ENCODE measurements around the gene PTPRK.

Gene PTPRK

GRCh38 chr6:128528241-128528640, 7.8 kb upstream of the PTPRK start:
- Mint-ChIP-seq H3K27ac (no peak overlapping the region), H3K4me1 (no peaks in the 10 kb centered on the region), H3K9me3 (no peaks in the 10 kb centered on the region), H3K4me3 (no peak overlapping the region), H3K27me3 (ENCODE audit: low read depth) (no peaks in the 10 kb centered on the region), H3K36me3 (ENCODE audit: low read depth) (no peaks in the 10 kb centered on the region)
- no peak for TF ChIP-seq CTCF (IDR thresholded peaks at IDR 0.05; ENCODE audit: unreplicated experiment in 3 of 3)

- H3K4me3 Mint-ChIP-seq = no peak overlapping the region
Observed at GRCh38 chr6:128527375-128527774, 7.0 kb upstream of the PTPRK start.

DNA sequence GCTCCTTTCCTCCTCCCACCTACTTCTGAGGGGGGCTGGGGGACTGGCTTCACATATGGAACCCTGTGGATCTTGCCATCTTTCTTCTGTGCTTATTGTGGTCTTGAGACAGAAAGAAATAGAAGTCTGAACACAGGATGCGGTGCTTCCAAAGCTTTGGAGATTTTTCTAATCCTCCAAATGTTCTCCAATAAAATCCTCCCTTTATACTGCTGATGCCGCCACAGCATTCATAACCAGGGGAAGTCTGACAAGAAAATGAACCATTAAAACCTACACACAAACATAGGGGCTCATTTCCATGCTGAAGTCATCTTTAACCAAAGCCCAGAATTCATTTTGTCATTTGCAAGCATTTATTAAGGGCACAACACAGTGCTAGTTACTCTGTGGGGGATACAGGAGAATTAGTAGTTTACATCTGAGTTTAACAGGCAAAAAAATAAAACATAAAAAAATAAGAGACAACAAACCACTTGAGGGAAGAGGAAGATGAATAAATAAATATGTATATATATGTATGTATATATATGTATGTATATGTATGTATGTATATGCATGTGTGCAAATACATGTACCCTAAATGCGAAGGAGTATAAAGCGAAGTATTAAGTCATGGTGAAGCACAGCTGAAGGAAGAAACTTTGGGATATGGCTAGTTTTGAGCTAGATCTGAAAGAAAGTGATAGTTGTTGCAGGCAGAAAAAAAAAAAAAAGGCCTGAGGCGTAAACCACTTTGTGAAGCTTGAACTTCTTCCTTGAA, 5.9 kb upstream of the PTPRK start:
- Mint-ChIP-seq H3K9me3 (no peaks in the 10 kb centered on the region), H3K4me3 (no peak overlapping the region), H3K27me3 (ENCODE audit: low read depth) (no peaks in the 10 kb centered on the region), H3K27ac (no peak overlapping the region), H3K36me3 (ENCODE audit: low read depth) (no peaks in the 10 kb centered on the region), H3K4me1 (no peaks in the 10 kb centered on the region)
- TF ChIP-seq CTCF (IDR thresholded peaks at IDR 0.05; ENCODE audit: unreplicated experiment in 3 of 3) = no peak

More at GRCh38 chr6:128527375-128527774, 7.0 kb upstream of the PTPRK start:
- Mint-ChIP-seq H3K27me3 (ENCODE audit: low read depth) (no peaks in the 10 kb centered on the region), H3K4me1 (no peaks in the 10 kb centered on the region), H3K27ac (no peak overlapping the region), H3K36me3 (ENCODE audit: low read depth) (no peaks in the 10 kb centered on the region), H3K9me3 (no peaks in the 10 kb centered on the region)
- TF ChIP-seq CTCF (IDR thresholded peaks at IDR 0.05; ENCODE audit: unreplicated experiment in 3 of 3) = no peak

DNA sequence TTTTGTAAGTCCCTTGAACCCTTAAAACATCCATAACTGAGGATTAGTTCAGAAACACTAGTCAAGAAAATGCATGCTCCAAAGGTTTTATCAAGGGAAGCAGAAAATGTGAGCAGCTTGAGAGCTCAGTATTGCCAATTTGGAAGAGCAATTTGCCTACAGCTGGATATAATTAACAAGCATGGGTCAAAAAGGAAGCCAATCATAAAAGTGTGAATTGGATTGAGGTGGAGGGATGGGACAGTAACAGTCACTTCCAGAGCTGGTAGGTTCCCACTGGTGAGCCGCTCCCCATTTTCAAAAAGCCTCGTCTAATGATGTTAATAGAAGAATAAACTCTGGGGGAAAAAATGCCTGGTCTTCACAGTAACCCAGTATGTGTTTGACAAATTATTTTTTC, 5.0 kb upstream of the PTPRK start:
- TF ChIP-seq CTCF (IDR thresholded peaks at IDR 0.05; ENCODE audit: unreplicated experiment in 3 of 3) = no peak
- H3K9me3 Mint-ChIP-seq = no peaks in the 10 kb centered on the region

DNA sequence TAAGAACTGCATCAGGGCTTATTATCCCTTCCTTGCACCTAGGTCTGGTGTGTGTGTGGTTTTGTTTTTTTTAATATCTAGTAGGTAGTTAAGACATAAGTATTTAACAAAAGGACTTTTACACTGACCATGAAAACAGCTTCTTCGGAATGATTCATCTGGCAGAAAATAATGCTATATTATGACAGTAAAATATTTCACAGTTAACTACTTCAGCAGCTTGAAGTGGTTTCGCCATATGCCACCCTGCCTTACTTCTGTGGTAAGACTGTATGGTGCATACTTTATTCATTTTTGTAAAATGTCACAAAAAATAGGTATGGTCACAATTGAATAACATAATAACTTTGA, 858 bp upstream of the PTPRK start:
- Mint-ChIP-seq H3K9me3 (no peaks in the 10 kb centered on the region), H3K36me3 (ENCODE audit: low read depth) (no peaks in the 10 kb centered on the region), H3K27me3 (ENCODE audit: low read depth) (peaks cover 12% of the 10 kb centered on the region), H3K27ac (peak overlapping the region; percentile 97 to 100 (median 99)), H3K4me1 (peaks cover 22% of the 10 kb centered on the region), H3K4me3 (peak overlapping the region; percentile 95 to 96 (median 96))
- no peak for TF ChIP-seq CTCF (IDR thresholded peaks at IDR 0.05; ENCODE audit: unreplicated experiment in 3 of 3)

More for the DNA sequence above, 5.0 kb upstream of the PTPRK start:
- Mint-ChIP-seq H3K4me1 (no peaks in the 10 kb centered on the region), H3K4me3 (no peak overlapping the region), H3K27ac (no peak overlapping the region), H3K27me3 (ENCODE audit: low read depth) (no peaks in the 10 kb centered on the region), H3K36me3 (ENCODE audit: low read depth) (no peaks in the 10 kb centered on the region)

DNA sequence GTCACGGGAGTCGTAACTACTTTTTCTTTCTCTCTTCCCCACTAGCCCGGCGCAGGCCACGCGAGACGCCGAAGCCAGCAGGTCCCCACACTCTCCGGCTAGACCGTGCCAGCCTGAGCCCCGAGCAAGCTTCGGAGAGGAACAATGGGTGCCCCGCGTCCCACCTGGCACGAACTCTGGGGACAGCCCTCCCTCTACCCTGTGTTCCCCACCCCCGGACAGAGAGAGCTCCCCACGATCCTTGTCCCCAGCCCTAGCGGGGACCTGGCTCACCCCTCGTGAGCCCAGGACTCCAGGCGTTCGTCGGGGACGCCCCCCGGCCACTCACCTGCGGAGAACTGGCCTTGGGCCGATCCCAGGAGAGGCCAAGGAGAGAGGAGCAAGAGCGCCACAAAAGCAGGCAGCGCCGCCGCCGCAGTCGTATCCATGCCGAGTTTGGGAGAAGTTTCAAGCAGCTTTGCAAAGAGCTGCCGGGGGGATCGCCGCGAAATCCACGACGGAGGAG, 416 bp downstream of the PTPRK start:
- H3K36me3 Mint-ChIP-seq (ENCODE audit: low read depth) = no peaks in the 10 kb centered on the region
- no peak for TF ChIP-seq CTCF (IDR thresholded peaks at IDR 0.05; ENCODE audit: unreplicated experiment in 3 of 3)
- peaks cover 35% of the 10 kb centered on the region for H3K4me1 Mint-ChIP-seq
- peak overlapping the region; percentile 96 to 97 (median 96) for H3K4me3 Mint-ChIP-seq
- H3K27me3 Mint-ChIP-seq (ENCODE audit: low read depth) = peaks cover 12% of the 10 kb centered on the region
- H3K27ac Mint-ChIP-seq = peak overlapping the region; percentile 97 to 100 (median 99)
- H3K9me3 Mint-ChIP-seq = no peaks in the 10 kb centered on the region

Data from nephron (organoid).